HCEC 1CT (cell line): ENCODE data around the gene DIO1.
A peak's percentile ranks its signal among the peaks of the same experiment; 100 is the strongest.
"Not testable (repeated sequence)": the region's sequence is repeated elsewhere in the genome, so short reads cannot be mapped to it uniquely, and the experiment has no call there.

Experiments used
- DNase-seq: peaks from one replicate; pipeline ENCODE4 v3.0.0-alpha.2; 2017

Gene DIO1

GRCh38 chr1:53893999-53894636, at the start of gene DIO1:
TSS of gene DIO1 (plus strand) at chr1:53894187. CDS start at chr1:53894211, 24 bp downstream.
- DNase-seq, result no peak

GRCh38 chr1:53847980-53848379, 46.0 kb upstream of the DIO1 start:
- DNase-seq, result no peak

- DNase-seq, result no peak
These were observed 43.8 kb upstream of the DIO1 start for GRCh38 chr1:53850082-53850673.

- no peak for DNase-seq
These were observed 42.3 kb upstream of the DIO1 start for GRCh38 chr1:53851571-53852285.

GRCh38 chr1:53860967-53861411, 33.0 kb upstream of the DIO1 start:
- DNase-seq, result peak; percentile 43

- no peak for DNase-seq
These were observed 31.5 kb upstream of the DIO1 start for GRCh38 chr1:53862507-53862906.

GRCh38 chr1:53868565-53868964, 25.4 kb upstream of the DIO1 start:
- DNase-seq, result peak; percentile 25

- no peak for DNase-seq
These were observed 24.4 kb upstream of the DIO1 start for GRCh38 chr1:53869454-53870117.

- DNase-seq, result no peak
These were observed 22.8 kb upstream of the DIO1 start for GRCh38 chr1:53871221-53871620.

GRCh38 chr1:53871773-53872484, 22.1 kb upstream of the DIO1 start:
- DNase-seq, result no peak

- DNase-seq, result not testable (repeated sequence)
These were observed 18.8 kb upstream of the DIO1 start for GRCh38 chr1:53875150-53875549.

GRCh38 chr1:53878492-53879105, 15.4 kb upstream of the DIO1 start:
- peak; percentile 61 for DNase-seq

- not testable (repeated sequence) for DNase-seq
These were observed 12.1 kb upstream of the DIO1 start for GRCh38 chr1:53881853-53882252.

GRCh38 chr1:53883600-53883999, 10.4 kb upstream of the DIO1 start:
- not testable (repeated sequence) for DNase-seq

- no peak for DNase-seq
These were observed 5.3 kb upstream of the DIO1 start for GRCh38 chr1:53888681-53889080.

GRCh38 chr1:53889304-53890298, 4.4 kb upstream of the DIO1 start, which contains the start of gene YIPF1:
TSS of gene YIPF1 (minus strand) at chr1:53889797. CDS start at chr1:53888937, 860 bp downstream.
- peak; percentile 89 for DNase-seq

GRCh38 chr1:53890522-53890941, 3.5 kb upstream of the DIO1 start:
- DNase-seq, result no peak

GRCh38 chr1:53891018-53891417, 3.0 kb upstream of the DIO1 start:
- DNase-seq, result no peak

- DNase-seq, result no peak
These were observed 2.3 kb upstream of the DIO1 start for GRCh38 chr1:53891678-53892077.

- no peak for DNase-seq
These were observed 1.1 kb upstream of the DIO1 start for GRCh38 chr1:53892911-53893310.

- DNase-seq, result no peak
These were observed 657 bp downstream of the DIO1 start for GRCh38 chr1:53894644-53895043.
